GM19324 (cell line): Measurements from ENCODE around the gene SLC48A1.

Experiments used
- ATAC-seq: cut with Tn5 transposase; IDR thresholded peaks from one replicate; pipeline ENCODE4 v1.9.1; 2021; ENCODE audit warnings: mild to moderate bottlenecking, moderate library complexity; ENCODE audit not compliant: unreplicated experiment, low FRiP score

SLC48A1 gene

DNA sequence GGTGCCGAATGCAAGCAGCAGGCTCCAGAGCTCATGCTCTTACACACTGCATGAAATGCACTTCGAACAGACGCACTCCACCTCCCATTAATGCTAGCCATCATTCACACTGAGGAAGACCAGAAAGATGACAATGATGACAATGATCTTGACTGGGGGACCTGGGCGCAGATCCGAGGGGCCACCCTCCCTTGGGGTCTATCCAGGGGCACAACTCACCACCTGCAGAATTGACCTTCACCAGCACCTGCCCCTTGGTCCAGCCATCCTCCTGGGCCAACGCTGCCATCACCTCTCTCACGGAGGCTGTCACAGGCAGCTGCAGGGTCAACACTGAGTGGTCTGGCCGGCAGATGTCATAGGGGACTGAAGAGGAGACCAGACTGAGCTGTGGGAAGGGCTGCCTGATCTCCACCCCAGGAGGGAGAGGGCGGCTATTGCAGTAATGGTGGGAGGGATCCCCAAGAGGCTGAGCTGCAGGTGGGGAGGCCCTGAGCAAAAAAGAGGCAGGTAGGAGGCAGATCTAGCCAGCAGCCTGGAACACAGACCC, 29.7 kb upstream of the SLC48A1 start:
- ATAC-seq: no peak

DNA sequence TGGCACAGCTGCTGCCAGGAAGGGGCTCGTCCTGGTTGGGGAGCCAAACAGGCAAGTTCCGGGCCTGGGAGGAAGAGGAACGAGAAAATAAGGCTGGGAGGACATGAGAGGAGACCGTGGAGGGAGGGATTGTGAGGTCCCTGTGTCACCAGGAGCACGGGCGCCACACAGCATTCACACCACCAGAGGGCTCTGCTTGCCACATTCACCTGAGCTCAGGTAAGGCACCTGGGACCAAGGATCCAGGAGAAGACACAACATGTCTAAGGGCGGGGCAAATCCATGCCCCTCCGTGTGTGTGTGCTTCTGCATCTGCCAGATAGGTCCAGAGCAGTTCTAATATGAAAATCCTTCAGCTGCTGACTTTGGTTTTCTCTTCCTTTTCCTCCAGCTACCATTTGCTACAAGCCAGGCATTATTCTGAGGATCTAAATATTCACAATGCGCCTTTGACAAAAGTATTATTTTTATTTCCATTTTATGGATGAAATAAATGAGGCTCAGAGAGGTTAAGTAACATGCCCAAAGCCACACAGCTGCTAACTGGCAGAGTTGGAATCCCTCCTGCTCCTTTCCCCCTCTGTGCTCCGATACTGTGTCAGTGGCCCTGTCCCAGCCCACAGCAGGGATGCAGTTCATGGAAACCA, 28.9 kb upstream of the SLC48A1 start:
- ATAC-seq: no peak

DNA sequence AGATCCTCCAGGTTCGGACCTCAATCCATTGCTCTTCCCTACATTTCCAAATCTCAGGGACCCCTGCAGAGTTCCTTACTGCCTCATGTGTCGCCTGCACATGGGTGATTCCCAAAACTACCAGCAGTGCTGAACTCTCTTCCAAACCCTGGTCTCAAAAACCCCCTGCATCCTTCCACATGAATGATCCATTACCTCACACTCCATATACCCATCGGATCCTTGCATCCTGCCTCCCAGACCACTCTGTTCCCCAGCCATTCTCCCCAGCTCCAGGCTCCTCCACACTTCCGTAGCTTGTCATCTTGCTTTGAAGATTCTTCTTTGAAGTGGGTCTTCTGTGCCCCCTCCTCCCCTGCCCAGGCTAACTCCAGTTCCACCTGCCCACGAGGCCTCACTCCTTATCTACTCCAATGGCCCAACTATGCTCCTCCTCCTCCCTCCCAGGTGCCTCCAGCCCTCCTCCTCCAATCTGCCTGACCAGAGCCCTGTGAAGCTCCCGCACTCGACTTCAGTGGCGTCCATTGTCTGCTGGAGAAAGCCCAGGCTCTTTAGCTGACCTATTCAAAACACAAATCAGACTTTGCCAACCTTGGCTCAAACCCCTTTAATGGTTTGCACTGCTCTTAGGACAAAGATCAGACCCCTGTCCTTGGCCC, 28.1 kb upstream of the SLC48A1 start:
- ATAC-seq: no peak

DNA sequence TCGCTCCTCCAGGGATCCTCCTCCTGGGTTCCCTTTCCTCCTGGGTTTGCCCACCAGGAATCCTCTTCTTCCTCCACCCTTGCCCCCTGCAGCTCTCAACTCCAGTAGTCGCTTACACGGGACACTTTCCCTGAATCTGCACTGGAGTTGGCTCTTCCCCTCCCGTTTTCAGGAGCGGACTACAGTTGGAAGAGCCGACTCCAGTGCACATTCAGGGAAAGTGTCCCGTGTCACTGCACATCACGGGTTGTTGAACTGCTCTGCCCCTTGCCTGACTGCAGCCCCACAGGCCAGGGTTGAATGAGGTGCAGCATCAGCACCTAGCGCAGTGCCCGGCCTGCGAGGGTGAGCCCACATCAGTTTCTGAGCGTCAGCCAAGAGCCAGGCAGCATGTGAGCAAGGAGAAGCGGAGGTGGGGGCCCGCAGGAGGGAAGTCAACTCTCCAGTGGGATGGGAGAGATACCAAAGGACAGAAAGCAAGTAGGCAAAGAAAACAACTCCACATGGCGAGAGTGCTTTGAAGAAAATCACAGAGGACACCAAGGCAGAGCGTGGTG, 27.5 kb upstream of the SLC48A1 start:
- no peak for ATAC-seq

DNA sequence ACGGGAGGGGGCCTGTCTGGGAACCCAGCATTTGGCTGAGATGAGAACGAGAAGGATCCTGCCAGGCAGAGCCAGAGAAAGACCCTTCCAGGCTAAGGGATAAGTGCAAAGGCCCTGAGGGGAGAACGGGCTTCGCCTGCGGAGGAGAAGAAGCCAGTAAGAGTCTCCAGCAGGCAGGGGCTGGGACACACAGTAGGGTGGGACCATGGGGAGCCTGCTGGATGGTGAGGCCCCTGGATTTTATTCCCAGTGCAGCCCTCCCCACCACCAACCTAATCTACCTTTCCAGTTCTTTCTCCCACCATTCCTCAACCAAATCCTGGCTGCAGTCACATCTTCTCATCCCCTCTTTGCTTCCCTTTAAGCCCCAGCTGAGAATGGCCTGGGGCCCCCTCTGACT, 27.0 kb upstream of the SLC48A1 start:
- ATAC-seq: no peak

DNA sequence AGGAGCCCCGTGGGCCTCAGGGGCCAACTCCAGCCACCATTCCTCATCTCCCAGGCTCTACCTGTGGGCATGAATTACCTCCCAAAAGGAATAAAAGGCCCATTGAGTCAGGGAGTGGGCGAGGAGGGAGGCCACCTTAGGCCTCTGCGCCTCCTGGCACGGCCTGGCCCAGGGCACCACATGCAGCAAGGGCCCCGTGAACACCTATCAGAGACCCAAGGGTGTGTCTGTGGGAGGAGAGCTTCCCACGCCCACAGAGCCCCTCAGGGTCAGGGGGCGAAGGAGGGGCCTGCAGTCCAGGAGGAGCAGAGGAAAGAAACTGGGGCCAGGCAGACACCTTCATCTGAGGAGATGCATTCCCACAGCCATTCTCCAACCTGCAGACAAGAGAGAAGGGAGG, 26.5 kb upstream of the SLC48A1 start:
- ATAC-seq: no peak

DNA sequence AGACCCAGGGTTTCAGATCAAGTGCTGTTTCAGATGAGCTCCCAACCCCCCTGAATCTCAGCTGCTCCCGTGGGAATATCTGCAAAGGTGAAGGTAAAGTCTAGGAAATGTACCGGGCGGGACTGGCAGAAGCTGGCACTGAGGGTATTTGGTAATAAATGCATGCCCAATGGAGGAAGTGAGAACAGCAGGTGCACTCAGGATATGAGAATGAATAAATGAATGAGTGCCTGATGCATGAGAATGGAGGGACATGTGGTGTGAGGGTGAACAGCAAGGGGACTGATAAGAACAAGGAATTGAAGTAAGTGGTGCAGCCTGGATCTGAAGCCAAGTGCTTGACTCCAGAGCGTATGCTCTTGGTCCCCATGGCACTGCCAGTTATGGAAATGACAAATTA, 25.9 kb upstream of the SLC48A1 start:
- ATAC-seq: no peak

DNA sequence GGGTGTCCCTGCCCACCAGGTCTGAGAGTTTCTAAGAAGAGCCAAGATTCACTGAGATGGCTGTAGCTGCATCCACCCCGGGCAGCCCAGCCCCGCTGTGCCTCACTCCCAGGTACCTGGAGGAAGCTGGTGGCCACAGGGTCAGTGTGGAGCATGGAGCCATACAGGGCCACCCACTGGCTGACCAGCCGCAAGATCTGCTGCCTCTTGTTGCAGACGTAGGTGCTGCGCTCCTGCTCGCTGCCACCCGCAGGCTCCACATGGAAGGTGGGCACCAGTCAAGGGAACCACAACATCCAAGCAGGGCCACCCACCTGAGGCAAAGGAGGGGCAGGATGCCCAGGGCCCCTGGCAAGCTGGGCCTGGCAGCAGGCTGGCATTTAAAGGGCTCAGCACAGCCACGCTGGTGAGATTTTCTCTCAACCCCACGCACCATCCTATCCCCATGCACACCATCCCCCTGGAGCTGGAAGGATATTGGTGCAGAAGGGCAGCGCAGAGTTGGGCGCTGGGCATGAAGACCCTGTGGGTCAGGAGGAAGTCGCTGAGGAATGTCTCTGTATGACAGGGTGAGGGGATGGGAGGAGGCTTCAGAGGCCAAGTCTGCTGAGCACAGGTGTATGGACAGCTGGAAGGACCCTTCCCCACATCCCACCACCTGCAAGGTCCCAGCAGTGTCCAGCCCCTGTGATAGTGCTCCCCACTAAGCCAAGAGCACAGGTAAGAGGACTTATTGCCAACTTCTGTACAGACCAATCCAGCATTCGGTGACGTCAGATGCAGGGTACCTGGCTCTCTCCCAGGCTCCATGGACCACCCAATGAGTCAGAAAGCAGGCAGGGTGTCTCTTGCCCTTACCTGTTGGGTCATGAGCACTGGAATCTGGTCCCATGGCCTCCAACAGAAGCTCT, 25.2 kb upstream of the SLC48A1 start:
- no peak for ATAC-seq

DNA sequence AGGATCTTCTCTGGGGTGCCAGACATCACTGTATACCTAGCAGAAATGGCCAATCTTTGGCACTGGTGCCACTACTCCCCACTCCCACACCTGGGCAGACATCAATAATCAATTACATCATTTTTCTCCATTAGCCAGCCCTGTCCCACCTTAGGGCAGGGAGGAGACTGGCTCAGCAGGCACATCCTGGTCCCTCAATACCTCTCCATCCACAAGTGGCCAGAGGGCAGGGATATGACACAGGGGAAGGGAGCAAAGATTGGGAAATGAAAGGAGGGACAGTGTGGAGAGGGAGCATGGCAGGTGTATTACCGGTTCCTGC, 24.6 kb upstream of the SLC48A1 start:
- no peak for ATAC-seq

DNA sequence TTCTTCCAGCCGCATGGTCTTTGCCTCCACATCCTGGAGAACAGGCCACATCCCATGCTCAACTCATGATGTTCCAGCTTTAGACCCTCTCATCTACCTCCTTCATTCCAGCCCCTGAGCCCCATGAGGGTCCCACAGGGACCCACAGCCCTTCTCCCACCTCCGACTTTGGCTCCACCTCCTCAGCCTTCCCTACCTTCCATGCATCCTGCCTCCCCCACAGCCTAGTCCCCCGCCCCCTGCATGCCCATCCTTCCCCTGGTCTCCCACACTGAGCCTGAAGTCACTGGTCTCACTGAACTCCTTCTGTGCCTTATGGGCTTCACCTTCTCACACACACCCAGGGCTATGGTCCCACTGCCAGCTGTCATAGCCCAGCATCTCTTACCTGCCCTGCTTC, 24.1 kb upstream of the SLC48A1 start:
- no peak for ATAC-seq

DNA sequence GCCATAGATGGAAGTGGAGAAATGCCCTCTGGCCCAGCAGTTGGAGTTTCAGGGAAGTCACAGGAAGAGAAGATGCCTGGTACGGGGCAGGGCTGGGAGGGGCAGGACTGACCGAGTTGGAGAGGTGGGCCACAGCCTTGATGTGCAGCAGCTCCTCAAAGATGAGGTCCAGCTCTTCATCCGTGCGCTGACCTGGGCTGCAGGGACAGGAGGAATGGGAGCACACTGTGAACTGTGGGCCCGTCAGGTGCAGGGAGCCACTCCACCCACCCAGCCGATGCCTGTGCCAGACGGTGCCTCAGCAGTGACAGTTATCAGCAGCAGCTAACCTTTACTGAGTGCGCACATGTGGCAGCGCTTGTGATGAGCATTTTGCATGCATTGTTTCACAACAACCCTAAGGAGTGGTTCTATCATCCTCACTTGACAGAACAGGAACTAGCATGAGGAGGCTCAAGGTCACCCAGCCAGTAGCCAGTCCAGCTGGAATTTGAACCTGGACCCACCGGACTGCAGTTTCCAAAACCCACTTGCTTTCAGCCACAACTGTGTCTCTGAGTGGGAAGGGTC, 22.7 kb upstream of the SLC48A1 start:
- ATAC-seq: no peak

DNA sequence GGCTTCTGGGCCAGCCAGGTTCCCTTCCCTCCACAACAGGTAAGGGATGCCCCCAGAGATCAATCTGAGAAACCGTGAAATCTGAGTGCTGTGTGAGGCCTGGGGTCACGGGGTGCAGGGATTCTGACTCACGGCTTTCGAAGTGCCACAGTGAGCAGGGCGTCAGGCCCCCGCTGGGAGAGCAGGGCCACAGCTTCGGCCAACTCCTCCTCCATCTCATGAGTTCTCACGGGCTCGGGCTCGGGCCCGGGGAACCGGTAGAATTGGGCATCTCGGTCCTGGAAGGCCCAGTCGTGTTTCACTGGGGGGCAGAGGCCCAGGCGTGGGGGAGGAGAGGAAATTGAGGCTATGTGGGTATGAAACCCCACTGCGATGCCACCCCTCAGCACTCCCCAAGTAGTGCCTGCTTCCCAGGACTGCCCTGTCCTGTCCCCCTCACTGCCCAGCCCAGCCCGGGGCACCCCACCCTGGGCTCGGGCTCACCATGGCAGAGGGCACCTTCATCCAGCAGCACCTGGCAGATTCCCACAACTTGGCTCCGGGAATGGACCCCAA, 22.0 kb upstream of the SLC48A1 start:
- ATAC-seq: no peak

DNA sequence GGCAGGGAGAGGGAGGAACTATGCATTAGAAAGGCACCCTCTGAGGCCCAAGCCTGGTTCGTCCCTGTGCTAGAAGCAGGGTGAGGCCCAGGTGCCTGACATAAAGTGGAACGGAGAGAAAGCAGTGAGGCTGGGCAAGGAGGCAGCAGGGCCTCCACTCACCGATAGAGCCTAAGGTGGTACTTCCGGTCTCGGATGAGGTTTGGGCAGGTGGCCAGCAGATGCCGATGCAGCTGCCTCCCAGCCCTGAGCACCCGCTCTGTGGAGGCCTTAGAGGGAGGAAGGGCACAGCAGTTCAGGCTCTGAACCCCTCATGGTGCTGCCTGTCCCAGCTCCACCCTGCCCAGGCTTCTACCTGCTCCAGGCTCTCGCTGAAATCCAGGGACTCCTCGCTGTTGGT, 21.5 kb upstream of the SLC48A1 start:
- no peak for ATAC-seq

DNA sequence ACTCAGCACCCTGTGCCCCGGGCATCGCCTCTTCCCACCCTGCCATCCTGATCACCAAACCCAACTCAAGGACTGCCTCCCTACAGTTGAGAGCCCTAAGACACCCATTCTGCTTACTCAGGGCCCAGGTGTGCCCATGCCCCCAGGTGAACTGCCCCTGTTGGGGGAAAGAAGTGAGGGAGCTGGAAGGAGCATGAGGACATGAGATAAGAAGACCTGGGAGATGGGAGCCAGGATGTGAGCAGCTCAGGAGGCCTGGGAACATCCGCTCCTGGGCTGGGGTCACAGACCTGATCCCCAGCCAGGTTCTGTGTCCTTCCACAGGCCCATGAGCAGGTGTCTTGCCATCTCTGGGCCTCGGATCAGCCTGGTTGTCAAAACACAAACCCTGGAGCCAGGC, 20.9 kb upstream of the SLC48A1 start:
- no peak for ATAC-seq

DNA sequence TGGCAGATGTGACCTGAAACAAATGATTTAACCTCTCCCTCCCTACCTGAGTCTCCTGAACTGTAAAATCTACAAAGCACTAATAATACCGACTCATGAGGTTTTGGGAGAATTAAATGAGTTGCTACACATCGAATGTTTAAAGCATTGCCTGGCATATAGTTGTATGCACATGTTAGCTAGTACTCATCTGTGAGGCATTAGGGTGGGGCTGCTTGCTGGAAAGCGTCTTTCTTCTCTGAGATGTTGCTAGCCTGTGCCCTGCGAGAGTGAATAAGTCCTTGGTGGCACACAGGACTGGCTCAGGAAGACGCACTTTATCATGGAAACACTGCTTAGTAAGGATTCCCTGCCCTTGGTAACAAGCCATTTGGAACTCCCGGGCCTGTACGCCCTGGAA, 20.5 kb upstream of the SLC48A1 start:
- no peak for ATAC-seq

DNA sequence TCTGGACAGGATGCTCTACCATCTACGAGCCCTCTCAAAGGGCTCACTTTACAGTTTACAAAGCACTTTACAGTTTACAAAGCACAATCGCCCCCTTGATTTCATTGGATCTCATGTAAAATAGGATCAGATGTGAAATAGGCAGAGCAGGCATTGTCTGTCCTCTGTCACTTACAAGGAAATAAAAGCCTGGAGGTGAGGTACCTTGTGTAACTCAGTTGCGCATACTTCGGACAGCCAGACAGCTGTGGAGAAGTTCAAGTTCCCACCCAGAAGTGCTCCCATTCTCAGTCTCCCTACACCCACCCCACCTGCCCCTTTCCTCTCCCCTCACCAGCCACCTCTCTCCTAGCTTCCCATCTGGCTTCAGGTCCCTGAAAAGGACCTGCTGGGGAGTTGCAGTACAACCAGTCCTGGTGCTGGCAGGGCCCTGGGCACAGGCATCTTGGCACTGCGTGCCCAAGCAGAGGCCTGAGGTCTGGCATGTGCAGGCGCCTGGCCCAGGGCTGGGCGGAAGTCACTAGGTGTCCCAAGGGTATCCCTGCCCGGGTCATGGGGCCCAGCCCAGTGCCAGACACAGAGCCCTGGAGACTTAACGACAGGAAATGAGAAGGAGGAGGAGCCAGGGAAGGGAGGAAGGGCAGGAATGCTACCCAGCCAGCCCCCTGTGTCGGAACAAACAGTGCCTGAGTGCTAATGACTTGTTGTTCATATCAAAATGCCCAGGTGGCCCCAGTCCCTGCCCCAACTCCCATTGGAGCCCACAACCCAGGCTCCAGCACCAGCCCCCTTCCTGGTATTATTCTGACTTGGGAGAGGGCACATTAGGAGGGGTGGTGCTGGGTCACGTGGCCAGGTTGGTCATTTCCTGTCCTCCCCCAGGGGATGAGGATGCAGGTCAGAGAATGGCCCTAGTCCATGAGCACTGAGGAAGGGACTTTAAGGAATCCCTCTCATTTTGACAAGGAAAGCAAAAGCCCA, 19.7 kb upstream of the SLC48A1 start:
- no peak for ATAC-seq

DNA sequence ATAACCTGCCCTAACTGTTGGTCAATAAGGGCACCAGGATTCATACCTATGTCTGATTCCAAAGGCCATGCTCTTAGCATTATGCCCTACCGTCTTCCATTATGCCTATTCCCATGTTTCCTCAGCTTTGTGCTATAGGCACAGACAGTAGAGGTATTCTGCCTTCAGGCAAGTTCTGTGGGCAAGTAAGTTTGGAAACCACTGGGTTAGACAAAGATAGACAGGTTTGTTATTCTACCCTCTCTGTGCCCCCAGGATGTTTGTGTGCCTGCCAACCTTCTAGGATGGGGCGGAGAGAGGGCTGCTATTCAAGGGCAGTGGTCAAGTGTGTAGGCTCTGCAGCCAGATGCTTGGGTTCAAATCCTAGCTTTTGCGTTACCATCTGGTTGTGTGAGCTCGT, 18.9 kb upstream of the SLC48A1 start:
- no peak for ATAC-seq

DNA sequence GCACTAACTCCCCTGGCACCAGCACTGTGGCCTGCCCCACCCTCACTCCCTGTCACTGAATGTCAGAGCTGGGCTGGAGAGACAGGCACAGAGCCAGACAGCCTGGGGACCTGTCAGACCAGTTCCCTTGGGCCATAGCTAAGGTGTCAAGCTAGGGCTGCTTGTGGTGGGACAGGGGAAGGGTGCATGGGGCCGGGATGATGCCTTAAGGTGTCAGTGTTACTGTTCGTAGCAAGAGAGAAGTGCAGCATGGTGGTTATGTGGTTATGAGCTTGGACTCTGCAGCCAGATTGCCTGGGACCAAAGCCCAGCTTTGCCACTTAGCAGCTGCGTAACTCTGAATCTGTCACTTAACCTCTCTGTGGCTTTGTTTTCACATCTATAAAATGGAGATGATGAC, 18.2 kb upstream of the SLC48A1 start:
- no peak for ATAC-seq
